GM12872 (cell line): ENCODE measurements around the gene MED12L.

Experiments used
- CTCF ChIP-seq: IDR thresholded peaks from 3 replicates; pipeline ENCODE4 v1.5.1; 2011; ENCODE audit warnings: low read depth, mild to moderate bottlenecking, low read length, moderate library complexity; ENCODE audit not compliant: insufficient read depth

The MED12L gene

DNA sequence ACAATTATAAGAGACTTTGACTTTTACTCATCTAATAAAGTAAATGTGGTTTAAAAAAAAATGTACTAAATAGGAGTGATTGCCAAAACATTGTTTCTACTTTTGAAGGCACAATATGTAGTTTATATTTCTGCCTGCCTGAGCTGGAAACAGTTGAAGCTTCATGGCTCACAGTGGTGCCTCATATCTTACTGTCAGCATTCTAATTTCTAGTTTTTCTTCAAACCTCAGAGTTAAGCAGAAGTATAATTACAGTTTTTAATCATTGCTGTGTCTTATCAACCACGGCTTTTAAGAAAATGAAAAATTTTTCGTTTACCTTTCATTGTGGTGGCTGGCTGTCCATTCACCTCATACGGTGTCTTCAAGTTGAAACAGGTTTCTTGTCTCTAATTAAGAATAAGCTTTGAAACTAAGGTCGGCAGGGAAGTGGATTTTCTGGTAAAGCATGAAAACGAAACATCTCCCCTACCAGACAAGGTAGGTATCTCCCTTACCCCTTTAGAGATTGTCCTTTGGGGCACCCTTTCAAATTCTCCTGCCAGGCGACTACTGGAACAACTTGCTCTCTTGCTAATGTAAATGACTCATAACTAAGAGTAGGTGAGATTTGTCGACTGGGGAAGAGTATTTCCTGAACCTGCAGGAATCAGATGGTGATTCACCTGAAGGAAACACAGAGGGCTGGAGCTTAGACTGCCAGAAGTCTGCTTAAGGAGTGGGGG is 231.0 kb downstream of the MED12L start, which contains the start of gene GPR87:
Gene GPR87 (minus strand): TSS at position 554 of the 725 bp plus-strand sequence. CDS start 16,720 bp downstream, outside the sequence.
- no peak for TF ChIP-seq CTCF

- TF ChIP-seq CTCF, result no peak
Observed at GRCh38 chr3:151318313-151318712, 232.8 kb downstream of the MED12L start.

DNA sequence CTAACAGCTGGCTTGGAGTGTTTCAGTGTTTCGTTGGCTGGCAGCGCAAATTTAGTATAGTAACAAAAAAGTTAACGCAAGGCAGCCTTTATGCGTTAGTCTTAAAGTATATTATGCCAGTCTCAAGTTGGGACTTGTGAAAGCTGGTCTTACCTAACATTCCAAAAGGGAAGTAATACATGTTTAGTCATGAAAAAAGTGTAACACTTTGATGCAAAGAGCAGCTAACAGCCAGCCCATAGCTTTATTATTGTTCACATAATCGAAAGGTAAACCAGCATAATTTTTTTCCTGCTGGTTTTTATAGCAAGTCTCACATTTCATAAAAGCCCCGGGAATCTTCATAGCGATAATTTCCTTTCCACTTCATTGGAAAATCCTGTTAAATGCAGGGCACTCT is 233.5 kb downstream of the MED12L start:
- TF ChIP-seq CTCF, result no peak

DNA sequence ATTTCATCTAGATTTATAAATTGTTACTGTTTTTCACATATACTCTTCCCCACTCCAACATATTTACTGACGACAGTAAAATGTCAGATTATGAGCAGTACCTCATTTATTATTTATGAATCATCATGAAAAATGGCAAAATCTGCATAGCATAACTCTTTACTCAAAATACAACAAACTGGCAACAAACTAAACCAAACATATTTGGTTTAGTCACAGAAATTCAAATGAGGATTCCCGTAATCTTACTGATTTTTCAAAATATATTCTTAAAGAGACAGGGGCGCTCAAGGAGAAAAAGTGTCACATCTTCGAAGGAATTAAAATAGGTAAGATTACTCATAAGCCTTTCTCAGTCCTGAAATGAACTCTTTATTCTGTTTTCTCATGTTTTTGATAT is 234.2 kb downstream of the MED12L start:
- no peak for TF ChIP-seq CTCF

DNA sequence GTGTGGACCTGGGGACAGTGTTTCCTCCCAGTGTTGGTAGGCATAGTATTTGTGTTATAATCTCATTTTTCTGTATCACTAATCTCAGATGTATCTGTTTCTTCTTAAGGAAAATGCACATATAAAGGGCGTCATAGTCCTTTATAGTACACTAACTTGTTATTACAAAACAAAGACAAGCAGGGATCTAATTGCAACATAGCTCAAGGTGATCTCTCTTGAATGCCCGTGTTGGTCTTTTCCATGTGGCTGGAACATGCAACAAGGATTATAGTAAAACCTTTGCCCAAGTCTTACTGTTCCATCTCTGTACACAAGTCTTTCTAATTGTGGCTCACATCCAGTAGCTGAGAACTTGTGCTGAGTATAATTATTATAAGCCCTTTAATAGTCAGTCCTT is 234.7 kb downstream of the MED12L start:
- TF ChIP-seq CTCF, result no peak

- no peak for TF ChIP-seq CTCF
Observed at GRCh38 chr3:151321526-151321925, 236.1 kb downstream of the MED12L start.

DNA sequence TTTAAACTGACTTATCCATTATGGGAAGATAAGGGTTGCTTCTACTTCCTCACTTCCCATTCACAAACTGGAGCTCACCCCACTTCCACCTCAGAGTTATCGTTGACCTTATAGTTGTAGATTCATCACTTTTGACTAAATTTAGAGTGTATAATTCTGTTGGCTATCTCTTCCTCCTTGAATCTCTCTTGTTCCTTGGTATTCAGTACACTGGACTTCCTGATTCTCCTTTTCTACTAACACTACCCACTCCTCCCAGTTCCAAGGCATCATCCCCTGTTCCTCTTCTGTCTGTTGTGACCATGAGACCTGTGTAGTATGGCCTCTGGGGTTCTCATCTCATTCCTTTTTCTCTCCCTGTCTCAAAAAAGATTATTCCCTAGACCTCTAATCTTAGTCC is 237.0 kb downstream of the MED12L start:
- TF ChIP-seq CTCF, result no peak
